Measurements from ENCODE around the gene PLK2.

DNA sequence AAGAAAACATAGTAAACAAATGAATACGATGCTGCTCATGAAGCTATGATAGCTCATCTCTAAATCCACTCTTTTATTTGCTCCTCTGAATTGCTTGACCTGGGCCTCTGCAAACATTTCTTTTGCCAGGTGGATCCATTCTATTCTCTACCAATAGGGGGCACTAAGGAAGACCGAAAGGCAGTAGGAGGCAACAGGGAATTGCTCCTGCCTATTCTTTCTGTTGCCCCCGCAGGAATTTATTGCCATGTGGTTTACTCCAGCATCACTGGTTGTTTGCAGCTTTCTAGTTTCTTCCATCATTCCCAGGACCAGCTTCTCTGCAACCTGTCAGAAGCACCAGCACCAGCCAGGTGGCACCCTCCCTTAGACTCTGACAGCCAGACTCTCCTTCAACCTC lies 36.6 kb upstream of the PLK2 start:
- TF ChIP-seq, protein P1, sequence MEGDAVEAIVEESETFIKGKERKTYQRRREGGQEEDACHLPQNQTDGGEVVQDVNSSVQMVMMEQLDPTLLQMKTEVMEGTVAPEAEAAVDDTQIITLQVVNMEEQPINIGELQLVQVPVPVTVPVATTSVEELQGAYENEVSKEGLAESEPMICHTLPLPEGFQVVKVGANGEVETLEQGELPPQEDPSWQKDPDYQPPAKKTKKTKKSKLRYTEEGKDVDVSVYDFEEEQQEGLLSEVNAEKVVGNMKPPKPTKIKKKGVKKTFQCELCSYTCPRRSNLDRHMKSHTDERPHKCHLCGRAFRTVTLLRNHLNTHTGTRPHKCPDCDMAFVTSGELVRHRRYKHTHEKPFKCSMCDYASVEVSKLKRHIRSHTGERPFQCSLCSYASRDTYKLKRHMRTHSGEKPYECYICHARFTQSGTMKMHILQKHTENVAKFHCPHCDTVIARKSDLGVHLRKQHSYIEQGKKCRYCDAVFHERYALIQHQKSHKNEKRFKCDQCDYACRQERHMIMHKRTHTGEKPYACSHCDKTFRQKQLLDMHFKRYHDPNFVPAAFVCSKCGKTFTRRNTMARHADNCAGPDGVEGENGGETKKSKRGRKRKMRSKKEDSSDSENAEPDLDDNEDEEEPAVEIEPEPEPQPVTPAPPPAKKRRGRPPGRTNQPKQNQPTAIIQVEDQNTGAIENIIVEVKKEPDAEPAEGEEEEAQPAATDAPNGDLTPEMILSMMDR (IDR thresholded peaks at IDR 0.05): no peak
- TF ChIP-seq POLR2A (IDR thresholded peaks at IDR 0.05): no peak
